Progenitor cell of endocrine pancreas (in vitro differentiated cells): Measurements from ENCODE around the gene MRPL14. TPM values are rescaled to one million over a fixed set of nuclear protein-coding genes. Genes with fewer than 3 reads are reported as not detected.

Experiments used
- DNase-seq: peaks from one replicate; pipeline ENCODE4 v3.0.0; 2021; ENCODE audit warnings: low spot score; ENCODE audit not compliant: unreplicated experiment
- H3K27ac Mint-ChIP-seq: 2 replicates; pipeline ENCODE4 v1.8.0; 2021; ENCODE audit warnings: mild to moderate bottlenecking, moderate library complexity, mixed read lengths
- H3K27me3 Mint-ChIP-seq: 2 replicates; pipeline ENCODE4 v1.8.0; 2021; ENCODE audit warnings: mixed read lengths
- H3K36me3 Mint-ChIP-seq: 2 replicates; pipeline ENCODE4 v1.8.0; 2022; ENCODE audit warnings: mixed read lengths; ENCODE audit not compliant: insufficient read depth
- H3K4me1 Mint-ChIP-seq: 2 replicates; pipeline ENCODE4 v1.8.0; 2021; ENCODE audit warnings: low read depth, mixed read lengths
- H3K4me3 Mint-ChIP-seq: 2 replicates; pipeline ENCODE4 v1.8.0; 2021; ENCODE audit warnings: low read depth, mild to moderate bottlenecking, moderate library complexity, mixed read lengths
- H3K9me3 Mint-ChIP-seq: 2 replicates; pipeline ENCODE4 v1.8.0; 2021; ENCODE audit warnings: low read depth, mixed read lengths
- total RNA-seq: library from RNA; stranded (reverse); gene quantifications from 2 replicates; pipeline ENCODE4 v1.2.1, GENCODE V29; 2021
- TF ChIP-seq, protein P1 (sequence below): fragments of 200-600 bp; sonication (generic); IDR thresholded peaks from one replicate; pipeline ENCODE4 v1.5.0; 2021; ENCODE audit warnings: antibody characterized with exemption, mild to moderate bottlenecking; ENCODE audit not compliant: unreplicated experiment

Gene MRPL14
- total RNA-seq, 1 donor from 2014 or later = 51.1 TPM

DNA sequence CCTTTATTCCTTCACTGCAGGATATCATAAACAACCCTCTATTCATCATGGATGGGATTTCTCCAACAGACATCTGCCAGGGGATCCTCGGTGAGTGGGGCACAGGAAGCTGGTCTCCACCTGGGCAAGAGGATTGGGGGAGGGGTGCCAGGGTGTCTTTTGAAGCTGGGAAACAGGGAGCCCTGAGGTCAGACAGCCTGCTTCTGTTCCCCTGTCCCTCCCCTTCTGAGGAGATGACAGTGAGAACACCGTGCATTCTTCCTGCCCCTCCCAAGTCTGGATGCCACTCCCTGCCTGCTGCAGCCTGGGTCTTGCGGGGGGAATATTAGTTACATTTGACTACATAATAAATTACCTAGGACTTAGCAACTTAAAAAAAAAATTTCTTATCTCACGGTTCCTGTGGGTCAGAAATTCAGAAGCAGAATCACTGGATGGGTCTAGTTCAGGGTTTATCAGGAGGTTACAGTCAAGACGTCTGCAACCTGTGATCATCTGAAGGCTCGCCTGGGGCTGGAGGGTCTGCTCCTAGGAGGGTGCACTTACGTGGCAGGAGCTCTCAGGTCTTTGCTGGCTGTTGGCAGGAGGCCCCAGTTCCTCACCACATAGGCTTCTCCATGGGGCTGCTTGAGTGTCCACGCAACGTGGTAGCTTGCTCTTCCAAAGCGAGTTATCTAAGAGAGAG is 42.8 kb upstream of the MRPL14 start:
- Mint-ChIP-seq H3K4me3 (no peak overlapping the region), H3K9me3 (no peaks in the 10 kb centered on the region), H3K36me3 (no peaks in the 10 kb centered on the region), H3K4me1 (peaks cover 2% of the 10 kb centered on the region), H3K27ac (no peak overlapping the region), H3K27me3 (peaks cover 29% of the 10 kb centered on the region)
- TF ChIP-seq, protein P1, sequence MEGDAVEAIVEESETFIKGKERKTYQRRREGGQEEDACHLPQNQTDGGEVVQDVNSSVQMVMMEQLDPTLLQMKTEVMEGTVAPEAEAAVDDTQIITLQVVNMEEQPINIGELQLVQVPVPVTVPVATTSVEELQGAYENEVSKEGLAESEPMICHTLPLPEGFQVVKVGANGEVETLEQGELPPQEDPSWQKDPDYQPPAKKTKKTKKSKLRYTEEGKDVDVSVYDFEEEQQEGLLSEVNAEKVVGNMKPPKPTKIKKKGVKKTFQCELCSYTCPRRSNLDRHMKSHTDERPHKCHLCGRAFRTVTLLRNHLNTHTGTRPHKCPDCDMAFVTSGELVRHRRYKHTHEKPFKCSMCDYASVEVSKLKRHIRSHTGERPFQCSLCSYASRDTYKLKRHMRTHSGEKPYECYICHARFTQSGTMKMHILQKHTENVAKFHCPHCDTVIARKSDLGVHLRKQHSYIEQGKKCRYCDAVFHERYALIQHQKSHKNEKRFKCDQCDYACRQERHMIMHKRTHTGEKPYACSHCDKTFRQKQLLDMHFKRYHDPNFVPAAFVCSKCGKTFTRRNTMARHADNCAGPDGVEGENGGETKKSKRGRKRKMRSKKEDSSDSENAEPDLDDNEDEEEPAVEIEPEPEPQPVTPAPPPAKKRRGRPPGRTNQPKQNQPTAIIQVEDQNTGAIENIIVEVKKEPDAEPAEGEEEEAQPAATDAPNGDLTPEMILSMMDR = no peak
- no peak for DNase-seq

DNA sequence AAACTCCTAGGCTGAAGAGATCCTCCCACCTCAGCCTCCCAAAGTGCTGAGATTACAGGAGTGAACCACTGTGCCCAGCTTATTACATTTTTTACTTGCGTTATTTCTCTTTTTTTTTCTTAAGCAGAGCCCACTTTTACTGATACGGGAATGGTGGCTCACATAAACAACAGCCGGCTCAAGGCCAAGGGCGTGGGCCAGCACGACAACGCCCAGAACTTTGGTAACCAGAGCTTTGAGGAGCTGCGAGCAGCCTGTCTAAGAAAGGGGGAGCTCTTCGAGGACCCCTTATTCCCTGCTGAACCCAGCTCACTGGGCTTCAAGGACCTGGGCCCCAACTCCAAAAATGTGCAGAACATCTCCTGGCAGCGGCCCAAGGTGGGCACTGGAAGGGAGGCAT is 41.9 kb upstream of the MRPL14 start:
- H3K9me3 Mint-ChIP-seq = no peaks in the 10 kb centered on the region
- TF ChIP-seq, protein P1 = no peak
- no peak overlapping the region for H3K4me3 Mint-ChIP-seq
- H3K36me3 Mint-ChIP-seq = no peaks in the 10 kb centered on the region
- H3K27me3 Mint-ChIP-seq = peaks cover 33% of the 10 kb centered on the region
- H3K27ac Mint-ChIP-seq = no peak overlapping the region
- no peak for DNase-seq
- H3K4me1 Mint-ChIP-seq = peaks cover 2% of the 10 kb centered on the region

- H3K36me3 Mint-ChIP-seq = no peaks in the 10 kb centered on the region
- no peaks in the 10 kb centered on the region for H3K9me3 Mint-ChIP-seq
- TF ChIP-seq, protein P1 = no peak
- peaks cover 2% of the 10 kb centered on the region for H3K4me1 Mint-ChIP-seq
- H3K4me3 Mint-ChIP-seq = no peak overlapping the region
- no peak overlapping the region for H3K27ac Mint-ChIP-seq
- no peak for DNase-seq
- peaks cover 32% of the 10 kb centered on the region for H3K27me3 Mint-ChIP-seq
These were observed 40.3 kb upstream of the MRPL14 start for GRCh38 chr6:44167567-44167966.

- DNase-seq = no peak
- TF ChIP-seq, protein P1 = no peak
- no peak overlapping the region for H3K27ac Mint-ChIP-seq
- peaks cover 31% of the 10 kb centered on the region for H3K27me3 Mint-ChIP-seq
- no peak overlapping the region for H3K4me3 Mint-ChIP-seq
- H3K36me3 Mint-ChIP-seq = no peaks in the 10 kb centered on the region
- H3K9me3 Mint-ChIP-seq = no peaks in the 10 kb centered on the region
- H3K4me1 Mint-ChIP-seq = peaks cover 2% of the 10 kb centered on the region
These were observed 39.4 kb upstream of the MRPL14 start for GRCh38 chr6:44166591-44167184.

DNA sequence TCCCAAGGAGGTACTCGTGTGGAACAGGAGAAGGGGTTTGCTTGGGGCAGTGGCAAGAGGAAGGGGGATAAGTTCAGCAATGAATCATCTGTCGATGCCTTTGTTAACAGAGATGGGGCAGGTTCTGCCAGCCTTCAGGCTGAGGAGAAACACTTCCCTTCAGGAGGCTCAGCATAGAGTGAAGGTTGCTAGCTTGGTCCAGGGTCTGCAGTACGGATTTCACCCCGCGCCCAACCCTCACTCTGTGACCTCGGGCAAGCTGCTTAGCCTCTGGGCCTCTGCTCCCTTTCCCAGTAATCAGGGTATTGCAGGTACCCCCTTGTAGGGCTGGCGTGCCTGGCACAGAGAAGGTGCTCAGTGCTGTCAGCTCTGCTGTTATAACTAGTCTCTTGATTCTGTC is 38.9 kb upstream of the MRPL14 start:
- DNase-seq = no peak
- Mint-ChIP-seq H3K27ac (peak overlapping the region; percentile 16), H3K9me3 (no peaks in the 10 kb centered on the region), H3K4me3 (no peak overlapping the region), H3K27me3 (peaks cover 28% of the 10 kb centered on the region), H3K4me1 (peaks cover 2% of the 10 kb centered on the region), H3K36me3 (no peaks in the 10 kb centered on the region)
- TF ChIP-seq, protein P1 = no peak
